GM12801 (cell line): ENCODE results near the gene TMPRSS4.

Experiments used
- CTCF ChIP-seq: IDR thresholded peaks from one replicate; pipeline ENCODE4 v1.5.1; 2011; ENCODE audit warnings: control low read depth; ENCODE audit not compliant: insufficient read length; ENCODE audit errors: extremely low read depth

TMPRSS4 gene

GRCh38 chr11:118064956-118065355 lies 11.9 kb upstream of the TMPRSS4 start:
- no peak for TF ChIP-seq CTCF

GRCh38 chr11:118065384-118065783 lies 11.5 kb upstream of the TMPRSS4 start:
- no peak for TF ChIP-seq CTCF

- no peak for TF ChIP-seq CTCF
Observed at GRCh38 chr11:118067006-118067405, 9.9 kb upstream of the TMPRSS4 start.

DNA sequence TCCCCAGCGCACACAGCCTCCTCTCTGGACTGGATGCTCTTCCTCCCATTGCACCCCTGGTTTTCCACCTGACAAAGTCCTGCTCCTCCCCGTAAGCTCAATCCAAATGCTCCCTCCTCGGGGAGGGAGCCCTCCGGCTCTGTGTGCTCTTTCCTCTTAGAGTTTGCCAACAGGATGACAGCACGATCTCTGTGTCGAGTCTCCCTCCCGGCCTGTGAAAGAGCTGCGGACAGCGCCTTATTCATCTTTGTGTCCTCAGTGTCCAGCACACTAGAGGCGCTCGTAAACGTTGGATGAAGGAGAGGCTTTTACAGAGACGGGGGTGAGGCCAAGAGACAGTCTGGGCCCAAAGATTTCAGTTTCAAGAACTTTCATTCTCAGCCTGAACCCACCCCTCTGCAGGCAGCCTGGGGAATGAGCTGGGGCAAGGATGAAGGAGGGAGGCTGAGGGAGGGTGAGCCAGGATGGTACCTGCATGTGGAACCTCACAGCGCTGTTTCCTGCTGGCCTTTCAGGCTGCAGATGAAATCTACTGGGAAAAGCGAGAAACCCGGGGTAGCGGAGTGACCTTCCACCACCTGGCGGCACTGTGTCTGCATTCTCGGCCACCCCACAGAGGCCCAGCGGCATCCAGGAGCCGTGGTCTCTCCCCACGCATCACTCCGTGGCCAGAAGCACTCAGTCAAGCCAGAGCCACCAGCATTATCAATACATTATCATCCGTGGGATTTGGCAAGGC lies 8.5 kb upstream of the TMPRSS4 start:
- TF ChIP-seq CTCF, result no peak

- TF ChIP-seq CTCF, result no peak
Observed at GRCh38 chr11:118068945-118069612, 7.8 kb upstream of the TMPRSS4 start.

GRCh38 chr11:118071416-118072030 lies 5.4 kb upstream of the TMPRSS4 start:
- no peak for TF ChIP-seq CTCF

DNA sequence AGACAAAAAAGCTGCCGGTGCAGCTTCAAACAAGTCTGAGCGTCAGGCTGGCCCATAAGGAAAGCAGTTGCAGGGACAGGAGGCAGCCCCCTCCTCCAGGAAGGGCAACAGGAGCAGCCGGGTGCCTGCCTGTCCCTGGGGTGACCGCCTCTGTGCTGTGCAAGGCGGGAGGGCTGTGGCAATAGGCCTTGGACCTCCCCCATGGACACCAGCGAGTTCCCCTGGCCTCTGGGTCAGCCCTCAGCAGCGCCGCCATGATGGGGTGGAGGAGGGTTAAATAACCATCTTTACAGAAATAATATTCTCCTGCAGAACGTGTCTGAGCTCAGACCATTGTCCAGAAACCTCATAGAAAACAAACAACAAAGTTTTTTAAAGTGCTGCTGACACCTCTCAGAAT lies 3.3 kb upstream of the TMPRSS4 start:
- TF ChIP-seq CTCF, result no peak
